WI38 (cell line): ENCODE results near the gene SRRM1.

ENCODE experiments used
- H3K4me3 ChIP-seq: 2 replicates; pipeline ENCODE4 v1.5.1; 2011; ENCODE audit warnings: low read depth, mild to moderate bottlenecking, control low read depth, low read length
- TF ChIP-seq, protein P1 (sequence below): IDR thresholded peaks from 2 replicates; pipeline ENCODE4 v1.5.1; 2012; ENCODE audit warnings: low read depth, mild to moderate bottlenecking, control low read depth, low read length

Gene SRRM1

DNA sequence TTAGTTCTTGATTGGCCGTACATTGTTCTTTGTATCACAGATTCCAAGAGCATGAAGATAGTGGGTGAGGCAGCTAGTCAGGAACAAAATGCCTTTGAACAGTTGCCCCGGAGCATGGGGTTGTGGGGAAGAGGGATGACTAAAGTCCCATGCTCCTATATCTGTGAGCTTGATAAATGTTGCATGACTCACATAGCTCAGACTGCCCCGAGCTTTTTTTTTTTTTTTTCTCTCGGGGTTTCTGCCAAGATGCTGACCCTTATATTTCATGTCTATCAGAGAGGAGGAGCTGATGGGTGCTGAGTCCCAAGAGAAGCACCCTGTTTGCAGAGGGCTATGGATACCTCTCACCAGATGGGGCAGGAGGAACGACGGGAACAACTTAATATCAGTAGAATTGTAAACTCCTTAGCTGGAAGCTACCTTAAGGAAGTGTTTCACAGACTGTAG, 40.6 kb downstream of the SRRM1 start:
- no peak overlapping the region for H3K4me3 ChIP-seq
- TF ChIP-seq, protein P1, sequence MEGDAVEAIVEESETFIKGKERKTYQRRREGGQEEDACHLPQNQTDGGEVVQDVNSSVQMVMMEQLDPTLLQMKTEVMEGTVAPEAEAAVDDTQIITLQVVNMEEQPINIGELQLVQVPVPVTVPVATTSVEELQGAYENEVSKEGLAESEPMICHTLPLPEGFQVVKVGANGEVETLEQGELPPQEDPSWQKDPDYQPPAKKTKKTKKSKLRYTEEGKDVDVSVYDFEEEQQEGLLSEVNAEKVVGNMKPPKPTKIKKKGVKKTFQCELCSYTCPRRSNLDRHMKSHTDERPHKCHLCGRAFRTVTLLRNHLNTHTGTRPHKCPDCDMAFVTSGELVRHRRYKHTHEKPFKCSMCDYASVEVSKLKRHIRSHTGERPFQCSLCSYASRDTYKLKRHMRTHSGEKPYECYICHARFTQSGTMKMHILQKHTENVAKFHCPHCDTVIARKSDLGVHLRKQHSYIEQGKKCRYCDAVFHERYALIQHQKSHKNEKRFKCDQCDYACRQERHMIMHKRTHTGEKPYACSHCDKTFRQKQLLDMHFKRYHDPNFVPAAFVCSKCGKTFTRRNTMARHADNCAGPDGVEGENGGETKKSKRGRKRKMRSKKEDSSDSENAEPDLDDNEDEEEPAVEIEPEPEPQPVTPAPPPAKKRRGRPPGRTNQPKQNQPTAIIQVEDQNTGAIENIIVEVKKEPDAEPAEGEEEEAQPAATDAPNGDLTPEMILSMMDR = no peak

DNA sequence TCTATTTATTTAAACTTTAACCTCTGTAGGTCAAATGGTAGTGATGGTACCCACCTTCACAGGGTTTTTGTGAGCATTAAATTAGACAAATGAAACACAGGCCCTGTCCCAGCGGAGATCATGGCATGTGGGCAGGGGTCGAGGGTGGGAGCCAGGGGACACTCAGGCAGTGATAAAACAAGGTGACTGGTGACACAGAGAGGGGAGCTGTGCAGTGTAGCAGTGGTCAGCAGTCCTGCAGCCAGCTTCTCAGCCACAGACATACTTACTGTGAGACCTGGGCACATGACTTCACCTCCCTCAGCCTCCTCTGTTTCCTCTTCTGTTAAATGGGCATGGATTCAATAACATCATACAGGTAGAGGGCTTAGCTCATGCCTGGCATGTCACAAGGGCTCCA, 44.9 kb downstream of the SRRM1 start:
- TF ChIP-seq, protein P1 = no peak
- H3K4me3 ChIP-seq = no peak overlapping the region

DNA sequence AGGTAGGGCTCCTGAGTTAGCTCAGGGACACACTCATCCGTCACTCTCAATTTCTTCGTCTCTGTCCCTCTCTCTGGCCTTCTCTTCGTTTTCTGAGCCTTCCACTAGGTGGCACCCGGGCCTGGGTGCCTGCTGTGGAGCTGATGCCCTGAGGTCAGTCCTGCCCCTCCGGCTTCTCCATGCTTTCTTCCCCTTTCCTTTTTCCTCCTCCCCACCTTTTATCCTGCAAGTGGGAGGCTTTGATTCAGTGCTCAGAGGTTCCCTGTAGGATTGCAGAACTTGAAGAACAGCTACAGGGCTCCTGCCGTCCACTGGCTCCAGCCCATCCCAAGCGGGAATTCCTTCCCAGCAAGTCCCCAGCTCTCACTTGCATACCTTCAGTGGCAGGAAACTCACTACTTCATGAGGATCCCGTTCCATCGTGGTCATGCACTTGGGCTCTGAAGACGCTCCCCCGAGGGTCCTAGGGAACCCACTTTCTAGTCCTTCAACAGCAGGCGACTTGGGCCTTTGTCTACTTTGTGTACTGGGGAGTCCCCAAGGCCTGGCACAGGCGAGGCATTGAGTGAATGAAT, 45.6 kb downstream of the SRRM1 start:
- no peak overlapping the region for H3K4me3 ChIP-seq
- TF ChIP-seq, protein P1 = peak; percentile 83

DNA sequence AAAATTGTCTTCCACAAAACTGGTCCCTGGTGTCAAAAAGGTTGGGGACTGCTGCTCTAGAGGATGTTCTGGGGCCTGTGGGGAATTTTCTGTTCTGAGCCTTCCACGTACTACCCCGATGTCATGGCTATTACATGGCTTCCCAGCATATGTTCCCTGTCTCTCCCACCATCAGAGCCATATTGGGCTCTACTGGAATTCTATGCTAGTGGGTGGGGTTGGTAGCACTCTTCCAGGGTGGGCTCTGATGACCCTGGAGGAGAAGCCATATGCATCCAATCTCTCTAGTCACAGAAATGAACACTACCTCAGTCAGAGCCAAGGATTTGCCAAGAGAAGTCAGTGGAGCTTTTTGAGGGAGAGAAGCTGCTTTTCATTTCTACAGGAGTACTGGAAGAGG, 47.9 kb downstream of the SRRM1 start:
- TF ChIP-seq, protein P1 = no peak
- no peak overlapping the region for H3K4me3 ChIP-seq

DNA sequence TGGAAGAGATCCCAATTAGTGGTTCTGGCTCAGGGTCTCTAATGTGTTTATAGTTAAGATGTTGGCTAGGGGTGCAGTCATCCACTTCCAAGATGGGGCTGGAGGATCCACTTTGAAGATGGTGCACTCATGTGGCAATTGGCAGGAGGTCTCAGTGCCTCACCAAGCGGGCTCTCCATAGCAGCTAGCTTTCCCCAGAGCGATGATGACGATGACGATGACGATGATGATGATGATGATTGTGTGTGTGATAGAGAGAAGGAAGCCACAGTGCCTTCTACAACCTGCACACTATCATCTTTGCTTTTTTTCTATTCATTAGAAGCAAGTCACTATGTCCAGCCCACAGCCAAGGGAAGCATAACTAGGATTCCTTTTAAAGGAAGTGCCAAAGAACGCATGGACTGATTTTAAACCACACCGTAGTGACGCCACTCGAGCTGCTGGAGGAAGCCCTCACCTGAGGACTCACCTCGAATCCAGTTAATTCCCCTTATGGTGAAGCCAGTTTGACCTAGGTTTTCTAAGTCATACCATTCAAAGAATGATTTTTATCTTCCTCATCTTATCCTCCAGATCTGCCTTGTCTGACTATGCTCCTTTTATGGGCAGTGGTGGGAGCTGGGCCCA, 49.4 kb downstream of the SRRM1 start:
- H3K4me3 ChIP-seq = no peak overlapping the region
- TF ChIP-seq, protein P1 = no peak

DNA sequence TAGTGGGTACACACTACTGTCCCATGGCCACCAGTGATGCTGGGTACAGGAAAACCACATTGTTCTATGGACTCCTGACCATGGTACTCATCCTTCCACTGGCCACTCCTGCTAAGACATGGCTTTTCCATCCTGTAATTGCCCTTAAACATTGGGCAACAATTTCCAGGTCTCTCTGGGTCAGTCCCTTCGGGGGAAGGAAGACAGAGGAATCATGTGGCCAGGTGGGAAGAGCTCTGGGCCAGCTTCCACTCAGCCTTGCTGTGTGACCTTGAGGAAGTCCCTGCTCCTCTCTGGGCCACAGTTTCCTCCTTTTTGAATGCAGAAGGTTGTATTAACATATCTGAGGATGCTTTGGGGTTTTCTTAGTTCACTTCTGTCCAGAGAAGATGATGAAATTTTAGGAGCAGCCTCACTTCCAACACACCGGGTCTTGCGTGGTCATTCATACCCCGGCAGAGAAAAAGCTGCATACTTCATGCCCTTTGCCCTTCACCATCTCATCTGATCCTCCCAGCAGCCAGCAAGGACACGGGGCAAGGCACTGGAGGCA, 50.8 kb downstream of the SRRM1 start:
- TF ChIP-seq, protein P1 = no peak
- H3K4me3 ChIP-seq = no peak overlapping the region

DNA sequence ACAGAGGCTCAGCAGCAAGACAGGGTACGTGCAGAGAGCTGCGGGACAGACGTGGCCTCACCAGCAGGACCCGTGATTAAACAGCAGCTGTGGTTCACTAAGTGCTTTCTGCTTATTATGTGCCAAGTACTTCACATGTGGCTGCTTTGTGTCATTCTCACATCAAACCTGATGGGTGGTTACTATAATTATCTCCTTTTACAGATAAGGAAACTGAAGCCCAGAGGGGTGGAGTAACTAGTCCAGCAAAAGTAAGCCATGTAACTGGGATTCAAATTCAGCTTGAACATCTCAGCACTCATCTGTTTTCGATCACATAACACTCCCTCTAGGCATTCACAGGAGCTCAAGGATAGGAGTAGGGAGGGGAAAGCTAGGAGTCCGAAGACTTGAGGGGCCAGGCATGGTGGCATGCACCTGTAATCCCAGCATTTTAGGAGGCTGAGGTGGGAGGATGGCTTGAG, 51.3 kb downstream of the SRRM1 start:
- TF ChIP-seq, protein P1 = no peak
- H3K4me3 ChIP-seq = no peak overlapping the region
